ENCODE results near the gene RHOT2.

GRCh38 chr16:680625-680945 lies 12.7 kb downstream of the RHOT2 start:
- TF ChIP-seq CTCF (IDR thresholded peaks at IDR 0.05), result no peak
- TF ChIP-seq EP300 (IDR thresholded peaks at IDR 0.05), result no peak
- no peak for TF ChIP-seq POLR2A (IDR thresholded peaks at IDR 0.05)
